ENCODE results near the gene GRM7.

The GRM7 gene

DNA sequence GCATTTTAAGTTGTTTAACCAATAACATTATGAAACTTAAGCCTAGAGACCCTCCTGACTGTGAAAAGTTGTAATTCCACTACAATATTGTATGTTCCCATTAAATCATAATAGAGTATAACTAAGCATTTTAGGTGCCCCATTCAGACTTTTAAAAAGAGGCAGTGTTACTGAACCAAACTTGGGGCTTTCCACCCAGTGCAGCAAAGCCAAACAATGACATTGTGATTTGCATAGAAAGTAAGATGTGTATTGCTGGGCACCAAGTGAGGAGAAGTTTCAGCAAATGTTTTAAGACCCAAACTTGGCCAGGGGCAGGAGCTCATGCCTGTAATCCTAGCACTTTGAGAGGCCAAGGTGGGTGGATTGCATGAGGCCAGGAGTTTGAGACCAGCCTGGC, 706.2 kb downstream of the GRM7 start:
- no peak for DNase-seq (ENCODE audit: low read depth in 1 of 2, low spot score in 1 of 2)

DNA sequence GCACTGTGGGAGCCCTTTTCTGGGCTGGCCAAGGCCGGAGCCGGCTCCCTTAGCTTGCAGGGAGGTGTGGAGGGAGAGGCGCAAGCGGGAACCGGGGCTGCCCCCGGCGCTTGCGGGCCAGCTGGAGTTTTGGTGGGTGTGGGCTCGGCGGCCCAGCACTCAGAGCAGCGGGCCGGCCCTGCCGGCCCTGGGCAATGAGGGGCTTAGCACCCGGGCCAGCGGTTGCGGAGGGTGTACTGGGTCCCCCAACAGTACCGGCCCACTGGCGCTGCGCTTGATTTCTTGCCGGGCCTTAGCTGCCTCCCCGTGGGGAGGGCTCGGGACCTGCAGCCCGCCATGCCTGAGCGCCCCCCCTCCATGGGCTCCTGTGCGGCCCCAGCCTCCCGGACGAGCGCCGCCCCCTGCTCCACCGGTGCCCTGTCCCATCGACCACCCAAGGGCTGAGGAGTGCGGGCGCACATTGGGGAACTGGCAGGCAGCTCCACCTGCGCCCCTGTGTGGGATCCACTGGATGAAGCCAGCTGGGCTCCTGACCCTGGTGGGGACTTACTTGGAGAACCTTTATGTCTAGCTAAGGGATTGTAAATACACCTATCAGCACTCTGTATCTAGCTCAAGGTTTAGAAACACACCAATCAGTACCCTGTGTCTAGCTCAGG, 707.7 kb downstream of the GRM7 start:
- DNase-seq (ENCODE audit: low read depth in 1 of 2, low spot score in 1 of 2): no peak

DNA sequence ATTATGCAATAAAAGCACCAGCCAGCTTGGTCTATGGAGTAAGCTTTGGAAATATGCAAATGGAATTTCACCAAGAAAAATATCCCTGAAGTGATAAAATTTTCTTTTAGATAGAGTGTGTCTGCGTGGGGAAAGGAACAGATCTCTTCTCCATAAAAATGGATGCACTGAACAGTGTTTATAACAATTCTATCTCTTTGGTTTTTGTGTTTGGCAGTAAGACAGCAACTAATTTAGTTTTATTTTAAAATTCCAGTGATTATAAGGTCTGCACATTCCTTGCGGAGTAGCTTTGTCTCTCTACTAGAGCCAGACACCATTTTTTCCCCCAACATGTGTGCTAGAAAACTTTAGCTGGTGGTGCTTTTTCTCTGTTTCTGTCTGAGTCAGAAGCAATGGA, 712.4 kb downstream of the GRM7 start:
- DNase-seq (ENCODE audit: low read depth in 1 of 2, low spot score in 1 of 2): no peak

DNA sequence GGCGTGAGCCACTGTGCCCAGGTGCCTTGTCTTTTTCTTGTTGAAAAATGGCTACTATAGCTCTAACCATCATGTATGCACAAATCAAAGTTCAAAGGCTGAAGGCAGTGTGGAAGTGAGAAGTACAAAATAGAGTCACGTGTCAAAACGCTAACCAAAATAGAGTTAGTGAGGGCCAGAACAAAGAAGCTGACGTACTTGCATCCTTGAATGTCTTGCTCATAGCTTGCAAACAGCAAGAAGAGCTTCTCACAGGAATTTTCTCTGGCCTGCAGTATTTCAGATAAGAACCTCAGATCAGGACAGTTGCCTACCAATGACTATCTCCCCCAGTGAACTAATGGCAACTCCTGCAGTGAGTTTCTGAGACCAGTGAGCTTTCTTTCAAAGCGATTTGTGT, 713.5 kb downstream of the GRM7 start:
- DNase-seq (ENCODE audit: low read depth in 1 of 2, low spot score in 1 of 2): no peak

DNA sequence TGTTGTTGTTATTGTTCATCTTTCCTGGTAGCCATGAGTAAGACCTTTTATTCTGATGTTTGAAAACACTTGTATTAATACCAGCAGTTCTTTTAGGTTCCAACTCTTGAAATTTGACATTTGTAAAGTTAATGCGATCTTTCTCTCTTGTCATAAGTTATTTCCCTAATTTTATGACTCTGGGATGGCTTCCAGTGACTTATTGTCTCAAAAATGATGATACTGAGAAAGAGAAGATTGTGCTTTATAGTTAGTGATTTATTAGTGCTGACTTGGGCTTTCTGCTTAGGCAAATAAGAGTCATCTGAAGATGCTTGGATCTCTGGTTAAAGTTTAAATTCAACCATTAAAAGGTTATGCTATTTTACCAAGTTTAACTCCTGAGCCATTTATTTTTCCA, 715.2 kb downstream of the GRM7 start:
- no peak for DNase-seq (ENCODE audit: low read depth in 1 of 2, low spot score in 1 of 2)

DNA sequence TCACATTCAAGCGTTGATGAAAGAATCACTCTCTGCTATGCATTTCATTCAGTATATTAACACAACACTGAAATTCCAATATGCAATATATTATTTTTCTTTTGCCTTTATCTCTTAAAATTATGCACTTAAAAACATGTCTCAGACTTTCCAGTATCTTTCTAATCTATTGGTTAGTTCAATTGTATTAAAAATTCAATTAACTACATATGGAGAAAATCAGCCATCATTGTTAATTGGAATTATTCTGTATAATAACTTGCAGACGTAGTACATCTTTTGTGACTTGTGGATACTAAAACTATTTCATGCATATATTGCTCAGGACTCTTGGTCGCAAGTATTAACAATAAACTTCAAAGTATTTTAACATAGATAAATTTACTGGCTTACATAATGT, 715.6 kb downstream of the GRM7 start:
- DNase-seq (ENCODE audit: low read depth in 1 of 2, low spot score in 1 of 2): no peak

DNA sequence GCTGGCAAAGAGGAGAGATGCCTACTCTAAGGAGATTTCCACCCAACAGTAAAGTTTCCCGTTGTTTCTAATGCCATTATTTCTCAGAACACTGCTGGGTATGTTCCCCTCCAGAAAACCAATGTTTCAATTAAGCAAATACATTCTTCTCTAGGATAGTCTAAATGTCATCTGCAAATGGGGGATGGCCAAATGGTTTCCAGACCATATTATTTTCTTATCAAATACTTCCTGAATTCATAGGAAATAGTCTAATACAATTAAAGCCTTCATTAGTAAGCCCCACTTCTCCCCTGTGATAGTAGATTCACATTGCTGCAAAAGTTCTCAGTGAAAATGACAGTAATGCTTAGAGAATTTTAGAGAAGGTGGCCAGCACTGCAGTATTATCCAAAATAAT, 716.6 kb downstream of the GRM7 start:
- no peak for DNase-seq (ENCODE audit: low read depth in 1 of 2, low spot score in 1 of 2)

DNA sequence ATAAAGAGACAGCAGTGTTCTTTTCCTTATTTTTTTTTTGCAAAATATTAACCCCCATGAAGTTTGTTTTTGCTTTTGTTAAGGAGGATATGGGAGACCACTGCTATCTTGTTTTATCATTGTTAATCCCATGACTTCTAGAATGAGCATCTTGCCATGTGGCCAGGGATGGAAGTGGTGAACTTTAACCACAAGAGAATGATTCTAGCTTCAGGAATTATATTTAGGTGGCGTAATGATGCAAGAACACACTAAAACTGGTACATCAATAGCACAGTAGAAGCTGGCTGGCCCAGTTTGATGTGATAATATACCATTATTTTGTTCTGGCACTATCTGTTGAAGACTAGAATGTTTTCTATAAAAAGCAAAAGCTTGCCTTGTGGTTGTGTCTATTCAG, 720.9 kb downstream of the GRM7 start:
- no peak for DNase-seq (ENCODE audit: low read depth in 1 of 2, low spot score in 1 of 2)

DNA sequence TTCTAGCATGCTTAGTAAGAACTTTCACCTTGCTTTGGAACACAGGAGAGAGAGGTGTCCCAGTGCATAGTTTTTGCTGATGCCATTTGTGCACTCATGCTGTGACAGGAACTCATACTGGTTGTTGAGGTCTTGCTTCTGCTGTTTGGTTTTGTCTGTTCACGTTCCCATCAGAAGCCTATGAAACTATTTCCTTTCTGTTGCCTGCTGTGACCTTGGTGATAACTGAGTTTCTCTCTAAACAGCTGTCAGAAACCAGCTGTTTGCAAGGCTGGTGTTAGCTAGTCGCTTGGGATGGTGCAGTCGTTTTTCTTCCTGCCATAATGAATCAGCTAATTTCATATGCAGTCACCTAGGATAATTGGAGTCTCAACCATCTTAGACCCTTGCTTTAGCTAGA, 724.1 kb downstream of the GRM7 start:
- DNase-seq (ENCODE audit: low read depth in 1 of 2, low spot score in 1 of 2): no peak

DNA sequence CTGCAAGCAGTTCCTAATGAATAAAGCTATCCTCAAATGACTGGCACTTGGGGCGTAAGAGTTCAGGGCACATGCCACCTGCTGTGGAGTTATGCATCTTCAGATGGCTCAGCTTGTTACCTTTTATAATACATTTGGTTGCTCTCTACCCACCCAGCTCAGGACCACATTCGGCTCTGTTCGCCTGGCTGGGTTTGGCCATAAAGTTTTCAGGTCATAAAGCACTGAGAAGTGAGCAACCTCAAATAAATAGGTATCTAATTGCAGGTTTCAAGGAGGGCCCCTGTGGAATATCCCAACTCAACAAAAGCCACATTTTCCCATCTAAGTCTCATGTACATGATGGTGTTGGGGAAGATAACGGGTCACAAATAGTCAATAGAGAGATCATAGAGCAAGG, 727.3 kb downstream of the GRM7 start:
- DNase-seq (ENCODE audit: low read depth in 1 of 2, low spot score in 1 of 2): no peak

DNA sequence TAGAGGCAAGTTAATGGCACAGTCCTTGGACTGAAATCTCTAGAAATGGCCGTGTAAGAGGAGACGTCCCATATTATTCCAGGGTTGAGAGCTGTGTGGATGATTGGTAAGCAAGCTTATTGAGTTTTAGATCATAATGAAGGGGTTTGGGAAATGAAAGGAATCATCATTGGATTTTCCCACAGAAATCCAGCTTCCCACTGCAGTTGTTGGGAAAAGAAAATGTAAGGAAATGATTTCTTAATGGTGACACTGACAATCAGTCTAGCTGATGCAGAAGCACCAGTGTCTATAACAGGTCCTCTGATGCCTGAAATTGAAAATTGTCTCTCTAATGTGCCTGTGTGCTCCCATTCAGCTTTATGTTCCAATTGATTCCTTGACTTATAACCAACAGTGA, 728.6 kb downstream of the GRM7 start:
- DNase-seq (ENCODE audit: low read depth in 1 of 2, low spot score in 1 of 2): no peak

DNA sequence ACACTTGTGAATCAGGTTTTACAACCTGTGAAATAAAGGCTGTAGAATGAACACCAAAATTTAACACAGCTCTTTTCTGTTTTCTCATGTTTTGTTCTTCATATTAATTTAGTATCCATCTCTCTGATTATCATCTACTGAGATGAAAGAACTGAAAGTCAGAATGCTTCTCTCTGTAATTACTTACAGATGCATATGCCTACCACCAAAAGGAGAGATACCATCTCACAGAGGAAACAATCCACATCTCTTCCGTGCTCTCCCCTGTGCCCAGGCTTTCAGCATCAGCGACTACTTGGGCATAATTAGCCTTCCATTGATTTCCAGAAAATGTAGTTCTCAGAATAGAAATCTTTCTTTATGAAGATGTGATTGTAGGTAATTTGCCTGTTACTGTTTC, 741.4 kb downstream of the GRM7 start:
- DNase-seq (ENCODE audit: low read depth in 1 of 2, low spot score in 1 of 2): no peak

DNA sequence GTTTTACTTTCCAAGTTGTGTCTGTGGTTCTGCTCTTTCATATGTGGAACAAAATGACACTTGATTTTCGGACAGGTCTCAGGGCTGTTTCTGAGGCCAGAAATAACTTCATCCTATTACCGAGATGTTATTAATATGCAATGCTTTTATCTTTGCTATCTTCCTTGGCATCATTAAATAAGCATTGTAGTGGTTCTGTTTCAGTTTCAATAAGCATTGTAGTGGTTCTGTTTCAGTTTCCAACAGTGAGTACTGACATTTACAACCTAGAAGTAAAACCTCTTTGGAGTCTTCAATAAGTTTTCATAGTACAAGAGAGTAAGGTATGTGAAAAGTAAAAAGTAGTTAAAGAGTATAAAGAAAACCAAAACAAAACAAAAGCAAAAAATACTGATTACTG, 746.2 kb downstream of the GRM7 start:
- DNase-seq (ENCODE audit: low read depth in 1 of 2, low spot score in 1 of 2): no peak

DNA sequence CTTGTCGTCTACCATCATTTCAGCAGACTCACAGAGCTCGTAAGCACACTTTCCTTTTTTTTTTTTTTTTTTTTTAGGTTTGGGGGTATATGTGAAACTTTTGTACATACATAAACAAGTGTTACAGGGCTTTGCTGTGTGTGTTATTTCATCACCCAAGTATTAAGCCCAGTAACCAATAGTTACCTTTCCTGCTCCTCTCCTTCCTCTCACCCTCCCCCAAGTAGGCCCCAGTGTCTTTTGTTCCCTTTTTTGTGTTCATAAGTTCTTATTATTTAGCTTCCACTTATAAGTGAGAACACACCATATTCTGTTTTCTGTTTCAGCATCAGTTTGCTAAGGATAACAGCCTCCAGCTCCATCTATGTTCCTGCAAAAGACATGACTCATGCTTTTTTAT, 746.8 kb downstream of the GRM7 start:
- DNase-seq (ENCODE audit: low read depth in 1 of 2, low spot score in 1 of 2): no peak

DNA sequence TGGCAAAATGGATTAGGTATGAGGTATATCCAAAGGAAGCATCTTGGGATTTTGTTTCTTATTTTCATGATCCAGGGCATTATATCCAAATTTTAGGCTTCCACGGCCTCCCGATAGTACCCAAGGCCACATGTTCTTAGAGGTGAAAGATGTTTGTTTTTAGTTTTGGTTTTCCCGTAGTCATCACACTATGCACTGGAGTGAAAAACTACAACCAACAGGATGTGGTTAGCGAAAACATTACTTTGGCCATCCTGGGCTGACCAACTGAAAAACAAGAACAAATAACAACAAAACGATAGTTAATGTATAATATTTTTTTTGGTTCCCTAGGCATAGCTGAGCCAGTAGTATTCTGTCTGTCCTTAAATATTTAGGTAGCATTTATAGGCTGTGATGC, 749.7 kb downstream of the GRM7 start:
- DNase-seq (ENCODE audit: low read depth in 1 of 2, low spot score in 1 of 2): no peak

DNA sequence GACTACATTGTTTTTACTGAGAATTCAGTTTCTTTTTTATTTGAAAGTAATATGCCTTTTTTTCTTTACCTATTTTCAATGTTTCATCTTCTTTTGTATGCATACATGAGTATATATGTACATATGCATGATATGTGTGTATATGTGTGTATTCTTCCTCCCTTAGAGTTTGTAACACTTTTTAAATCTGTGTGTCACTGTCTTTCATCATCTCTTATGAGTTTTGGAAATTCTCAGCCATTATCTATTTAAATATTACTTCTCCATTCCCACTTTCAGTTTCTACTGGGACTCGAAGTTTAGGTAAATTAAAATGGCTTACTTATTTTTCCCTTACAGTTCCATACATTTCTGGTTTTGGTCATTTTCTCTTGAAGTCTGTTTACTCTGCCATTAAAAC, 754.1 kb downstream of the GRM7 start:
- no peak for DNase-seq (ENCODE audit: low read depth in 1 of 2, low spot score in 1 of 2)

DNA sequence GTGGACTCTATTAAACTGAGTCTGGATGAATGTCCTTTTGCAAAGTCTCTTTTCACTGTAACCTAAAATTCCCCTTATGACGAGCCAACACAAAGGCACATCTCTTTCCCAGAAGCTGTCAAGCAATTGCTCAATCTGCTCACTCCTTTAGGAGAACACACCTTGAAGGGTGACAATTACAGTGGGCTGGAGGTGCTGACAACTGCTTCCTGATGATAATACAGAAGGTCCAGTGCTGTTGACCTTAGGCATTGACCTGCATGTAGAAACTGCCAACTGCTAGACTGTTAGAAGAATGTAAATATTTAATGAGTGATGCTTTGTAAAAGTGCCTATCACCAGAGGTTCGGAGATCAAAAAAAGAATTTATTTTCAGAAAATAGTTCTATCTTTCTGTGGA, 757.7 kb downstream of the GRM7 start:
- no peak for DNase-seq (ENCODE audit: low read depth in 1 of 2, low spot score in 1 of 2)

DNA sequence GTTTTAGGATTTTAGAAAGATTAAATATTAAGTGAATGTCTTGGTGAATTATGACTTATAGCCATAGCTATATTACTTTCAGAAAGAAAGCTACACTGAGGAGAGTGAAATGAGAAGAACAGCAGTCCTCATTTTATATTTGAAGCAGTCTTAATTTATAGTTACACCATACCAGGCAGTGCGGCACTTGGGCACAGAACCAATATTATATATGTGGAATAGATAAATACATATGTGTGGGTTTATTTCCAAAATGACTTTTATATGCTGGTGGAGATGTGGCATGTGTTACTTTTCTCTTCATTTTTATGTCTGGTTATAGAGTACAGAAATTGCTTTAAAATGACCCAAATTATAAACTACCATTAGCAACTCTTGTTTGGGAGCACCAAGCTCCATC, 759.5 kb downstream of the GRM7 start:
- DNase-seq (ENCODE audit: low read depth in 1 of 2, low spot score in 1 of 2): no peak

DNA sequence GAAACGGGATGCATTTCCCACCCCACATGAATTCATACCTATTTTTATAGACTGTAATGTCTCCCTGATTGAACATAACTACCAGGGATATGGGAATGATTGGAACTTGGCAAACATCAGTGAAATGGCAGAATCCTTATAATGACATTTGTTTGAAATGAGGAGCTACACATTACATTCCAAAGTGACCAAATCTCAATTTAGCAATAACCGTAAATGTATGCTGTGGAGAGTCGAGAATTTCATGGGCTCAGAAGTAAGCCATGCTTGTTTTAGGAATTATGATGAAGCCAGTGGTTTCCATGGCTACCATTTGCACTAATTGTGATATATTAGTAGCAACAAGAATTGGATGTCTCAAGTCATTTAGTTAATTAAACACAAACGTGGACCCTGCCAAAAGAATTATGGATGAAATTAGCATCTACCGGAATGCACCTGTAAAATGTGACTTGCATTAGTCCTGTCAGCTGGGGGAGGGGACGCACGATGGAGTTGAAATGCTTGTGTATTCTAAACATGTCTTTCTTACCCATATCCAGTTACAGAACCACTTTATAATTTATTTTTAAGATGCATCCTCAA, 760.2 kb downstream of the GRM7 start:
- no peak for DNase-seq (ENCODE audit: low read depth in 1 of 2, low spot score in 1 of 2)

DNA sequence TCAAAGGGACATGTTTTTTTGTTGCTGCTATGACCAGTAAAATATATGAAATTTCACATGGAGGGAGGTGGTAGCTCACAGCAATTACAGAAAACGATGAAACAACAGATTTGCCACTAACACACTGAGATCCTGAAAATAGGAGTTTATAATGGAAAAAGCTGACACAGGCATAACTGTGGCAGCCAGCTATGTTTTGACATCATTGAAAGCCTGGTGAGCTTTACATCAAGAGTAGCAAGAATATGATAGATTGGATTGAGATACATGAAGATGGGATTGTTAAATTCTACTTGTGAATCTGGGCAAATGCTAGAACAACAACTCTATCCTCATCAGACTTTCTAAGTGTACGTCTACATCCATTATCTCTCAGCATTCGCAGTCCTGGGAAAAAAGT, 760.7 kb downstream of the GRM7 start:
- DNase-seq (ENCODE audit: low read depth in 1 of 2, low spot score in 1 of 2): no peak

DNA sequence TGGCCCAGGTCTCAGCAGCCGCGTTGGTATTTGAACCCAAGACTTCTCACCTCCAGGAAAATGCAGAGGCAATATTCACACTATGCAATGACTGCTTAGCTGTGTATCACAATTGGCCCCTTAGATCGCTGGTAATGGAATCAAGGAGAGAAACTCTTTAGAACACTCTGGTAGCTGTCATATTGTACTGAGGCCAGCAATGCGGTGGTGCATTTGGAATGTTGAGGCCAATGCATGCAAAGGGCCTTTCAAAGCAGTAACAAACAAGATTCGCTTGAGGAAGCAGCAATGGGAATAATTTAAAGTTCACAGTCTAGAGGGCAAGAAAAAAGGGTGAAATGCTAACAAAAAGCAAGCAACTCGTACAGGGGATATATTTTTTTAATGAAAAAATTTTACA, 764.1 kb downstream of the GRM7 start:
- DNase-seq (ENCODE audit: low read depth in 1 of 2, low spot score in 1 of 2): no peak

DNA sequence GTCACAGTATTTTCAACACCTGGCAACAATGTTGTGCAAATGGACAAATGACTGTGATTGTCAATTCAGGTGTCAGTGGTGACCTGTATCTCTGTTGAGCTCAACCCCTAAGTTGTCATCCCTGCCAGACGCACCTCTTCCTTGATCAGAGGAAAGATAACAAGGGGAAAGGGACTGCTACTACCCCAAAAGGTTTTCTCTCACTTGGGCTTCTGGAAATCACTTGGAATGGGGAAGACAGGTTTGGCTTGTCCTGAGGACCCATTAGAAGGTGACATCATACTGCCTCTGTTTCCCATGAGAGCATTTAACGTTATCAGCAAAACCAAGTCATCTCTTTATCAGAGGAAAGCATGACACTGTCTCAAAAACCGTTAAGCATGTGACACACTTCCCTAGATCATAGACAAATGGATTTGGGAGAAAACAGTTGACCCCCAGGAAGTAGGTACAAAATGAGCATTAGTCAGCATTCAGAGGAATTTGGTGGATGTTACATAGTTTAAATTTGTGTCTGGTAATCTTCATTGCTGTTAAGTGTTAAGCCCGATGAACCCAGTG, 769.5 kb downstream of the GRM7 start:
- DNase-seq (ENCODE audit: low read depth in 1 of 2, low spot score in 1 of 2): no peak

DNA sequence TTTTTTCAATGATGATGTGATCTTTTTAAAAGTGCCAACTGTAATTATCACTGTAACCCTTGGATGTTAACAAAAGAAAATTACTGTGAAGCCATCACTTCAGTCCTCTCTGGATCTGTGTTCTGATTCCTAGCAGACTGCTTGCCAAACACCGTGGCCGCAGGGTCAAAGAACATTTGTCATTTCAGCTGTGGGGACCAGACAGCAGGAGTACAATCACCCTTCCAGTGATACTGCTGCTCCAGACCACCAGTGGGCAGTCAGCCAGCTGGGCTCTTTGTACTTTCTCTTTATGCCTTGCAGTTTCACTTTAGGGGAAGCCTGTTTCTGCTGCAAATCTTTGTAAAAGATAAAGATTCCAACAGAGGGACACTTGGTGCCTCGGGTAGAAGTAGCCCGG, 770.0 kb downstream of the GRM7 start:
- no peak for DNase-seq (ENCODE audit: low read depth in 1 of 2, low spot score in 1 of 2)

Measured in activated CD4-positive, alpha-beta T cell treated with anti-CD3 and anti-CD28 coated beads, Interleukin-2, amount 50 U/mL, for 24 hours (primary cell).